NCI-H345 (cell line): ENCODE results near the gene NR1H2.

ENCODE experiments used
- DNase-seq: peaks from one replicate; lab custom pipeline; 2025; lab: John Stamatoyannopoulos, UW

Gene NR1H2

DNA sequence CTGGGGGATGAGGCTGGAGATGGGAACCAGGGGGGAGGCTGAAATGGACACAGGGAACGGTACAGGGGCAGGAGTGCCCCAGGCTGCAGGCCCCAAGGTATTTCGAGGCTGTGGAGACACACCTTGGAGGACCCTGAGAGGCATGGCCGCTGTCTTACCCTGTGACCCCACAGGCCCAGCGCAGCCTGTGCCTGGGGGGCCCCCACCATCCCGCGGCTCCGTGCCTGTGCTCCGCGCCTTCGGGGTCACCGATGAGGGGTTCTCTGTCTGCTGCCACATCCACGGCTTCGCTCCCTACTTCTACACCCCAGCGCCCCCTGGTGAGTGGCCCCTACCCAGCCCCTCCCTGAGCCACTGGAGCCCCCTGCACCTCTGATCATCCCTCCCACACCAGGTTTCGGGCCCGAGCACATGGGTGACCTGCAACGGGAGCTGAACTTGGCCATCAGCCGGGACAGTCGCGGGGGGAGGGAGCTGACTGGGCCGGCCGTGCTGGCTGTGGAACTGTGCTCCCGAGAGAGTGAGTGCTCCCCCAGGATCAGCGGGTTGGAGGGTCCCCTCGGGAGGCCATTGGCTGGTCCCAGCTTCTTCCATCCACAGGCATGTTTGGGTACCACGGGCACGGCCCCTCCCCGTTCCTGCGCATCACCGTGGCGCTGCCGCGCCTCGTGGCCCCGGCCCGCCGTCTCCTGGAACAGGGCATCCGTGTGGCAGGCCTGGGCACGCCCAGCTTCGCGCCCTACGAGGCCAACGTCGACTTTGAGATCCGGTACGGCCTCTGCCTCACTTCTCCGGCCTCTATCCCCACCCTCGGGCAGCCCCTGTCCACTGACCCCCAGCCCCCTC lies 25.6 kb downstream of the NR1H2 start:
- DNase-seq = no peak

- no peak for DNase-seq
Measured at GRCh38 chr19:50402544-50403301, 26.5 kb downstream of the NR1H2 start.

- no peak for DNase-seq
Measured at GRCh38 chr19:50406156-50406820, 30.0 kb downstream of the NR1H2 start.

DNA sequence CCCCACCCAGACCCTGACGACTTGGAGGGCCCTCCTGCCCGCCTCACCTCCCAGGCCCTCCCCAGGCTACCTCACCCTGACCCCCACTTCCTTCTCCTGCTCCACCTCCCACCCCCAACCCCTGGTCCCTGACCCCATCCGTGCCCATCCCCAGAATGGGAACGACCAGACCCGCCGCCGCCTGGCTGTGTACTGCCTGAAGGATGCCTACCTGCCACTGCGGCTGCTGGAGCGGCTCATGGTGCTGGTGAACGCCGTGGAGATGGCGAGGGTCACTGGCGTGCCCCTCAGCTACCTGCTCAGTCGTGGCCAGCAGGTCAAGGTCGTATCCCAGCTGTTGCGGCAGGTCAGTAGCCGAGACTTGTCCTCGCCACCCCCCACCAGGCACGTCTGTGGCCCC lies 30.6 kb downstream of the NR1H2 start:
- DNase-seq = no peak

- no peak for DNase-seq
Measured at GRCh38 chr19:50409347-50409746, 33.1 kb downstream of the NR1H2 start.

DNA sequence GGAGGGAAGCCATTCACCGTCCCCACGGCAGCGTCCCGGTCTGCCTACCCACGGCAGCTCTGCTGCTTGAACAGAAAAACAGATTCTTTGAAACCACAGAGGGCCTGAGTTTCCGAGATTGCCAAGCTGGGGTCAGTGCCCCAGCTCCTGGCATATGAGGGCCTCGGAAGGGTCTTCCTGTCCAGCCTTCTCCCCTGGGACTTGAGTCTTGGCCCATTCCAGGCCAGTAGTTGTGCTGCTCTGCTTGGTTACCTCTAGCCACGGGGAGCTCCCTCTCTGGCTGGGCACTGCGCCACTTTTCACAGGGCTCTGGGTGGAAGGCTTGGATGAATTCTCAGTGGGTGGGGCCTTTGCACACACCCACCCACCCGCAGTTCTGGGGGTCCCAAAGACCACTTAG lies 33.9 kb downstream of the NR1H2 start:
- no peak for DNase-seq

DNA sequence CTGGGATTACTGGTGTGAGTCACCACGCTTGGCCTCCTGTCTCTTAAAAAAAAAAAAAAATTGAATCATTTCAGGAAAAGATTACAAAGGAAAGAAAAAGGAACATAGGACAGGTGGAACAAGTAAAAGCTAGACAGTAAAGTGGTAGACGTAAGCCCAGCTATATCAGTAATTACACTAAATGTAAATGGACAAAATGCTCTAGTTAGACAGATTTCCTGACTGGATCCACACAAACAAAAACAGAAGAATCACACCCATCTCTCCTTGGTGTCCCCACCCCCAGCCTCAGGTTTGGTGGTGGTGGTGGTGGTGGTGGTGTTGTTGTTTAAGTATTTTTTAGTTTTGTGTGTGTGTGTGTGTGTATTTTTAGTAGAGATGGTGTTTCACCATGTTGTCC lies 36.2 kb downstream of the NR1H2 start:
- DNase-seq = no peak

DNA sequence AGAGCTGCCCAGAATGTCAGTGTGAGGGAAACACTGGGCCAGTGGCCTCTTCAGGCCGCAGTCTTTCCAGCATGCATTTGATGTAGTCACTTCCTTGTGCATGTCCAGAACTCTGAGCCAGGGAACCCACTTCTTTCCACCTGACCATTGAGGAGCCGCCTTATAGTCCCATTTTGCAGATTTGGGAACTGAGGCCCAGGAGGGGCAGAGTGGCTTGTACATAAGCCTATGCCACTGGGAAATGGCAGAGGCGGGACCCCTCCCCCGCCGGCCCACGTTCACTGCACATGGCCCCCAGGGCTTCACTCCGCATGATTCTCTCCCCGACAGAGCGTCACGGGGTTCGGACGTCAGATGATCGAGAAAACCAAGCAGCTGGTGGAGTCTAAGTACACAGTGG lies 36.8 kb downstream of the NR1H2 start:
- no peak for DNase-seq

- DNase-seq = no peak
Measured at GRCh38 chr19:50413531-50413930, 37.3 kb downstream of the NR1H2 start.

GRCh38 chr19:50414864-50415660 lies 38.8 kb downstream of the NR1H2 start:
- DNase-seq = no peak

GRCh38 chr19:50415661-50416033 lies 39.4 kb downstream of the NR1H2 start:
- DNase-seq = no peak

GRCh38 chr19:50416034-50416977 lies 40.0 kb downstream of the NR1H2 start:
- DNase-seq = no peak

GRCh38 chr19:50417111-50418081 lies 41.1 kb downstream of the NR1H2 start:
- DNase-seq = no peak

DNA sequence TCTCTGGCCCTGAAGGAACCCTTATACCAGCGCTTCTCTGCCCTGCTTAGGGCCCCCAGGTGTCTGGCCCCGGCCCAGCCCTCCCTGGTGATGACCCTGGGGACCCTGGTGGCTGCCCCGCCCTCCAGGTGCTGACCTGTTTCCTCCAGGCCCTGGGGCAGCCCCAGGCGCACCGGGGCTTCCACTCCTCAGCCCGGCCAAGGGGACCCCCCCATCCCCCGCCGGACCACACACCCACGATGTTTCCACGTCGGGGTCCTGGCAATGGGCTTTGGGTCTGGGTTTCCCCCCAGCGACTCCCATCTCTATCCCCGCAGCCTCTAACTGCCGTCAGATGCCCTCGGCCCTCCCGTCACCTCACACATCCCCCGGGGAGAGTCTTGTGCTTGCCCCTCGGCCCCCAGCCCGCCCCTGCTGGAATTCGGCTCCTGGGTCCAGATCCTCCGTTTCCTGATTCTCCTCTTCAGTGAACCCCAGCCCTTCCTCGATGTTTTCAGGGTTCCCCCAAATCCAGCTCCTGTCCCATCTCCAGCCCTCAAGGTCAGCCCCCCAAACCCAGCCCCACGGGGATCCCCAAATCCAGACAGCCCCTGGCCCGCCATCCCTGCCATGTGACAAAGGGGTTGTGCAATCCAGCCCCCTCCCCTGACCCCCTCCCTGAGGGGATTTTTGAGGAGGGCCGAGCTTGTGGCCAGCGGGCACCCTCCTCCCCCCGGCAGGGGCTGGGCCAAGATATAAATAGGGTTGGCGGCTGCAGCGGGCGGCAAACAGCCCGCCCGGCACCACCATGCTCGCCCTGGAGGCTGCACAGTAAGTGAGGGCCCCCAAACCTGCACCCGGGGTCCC lies 42.1 kb downstream of the NR1H2 start, which contains the start of gene SPIB:
Gene SPIB, plus strand, starts transcription at position 763 of the 846 bp plus-strand sequence. Its CDS starts 25 bp downstream, at position 788.
- no peak for DNase-seq

- no peak for DNase-seq
Measured at GRCh38 chr19:50419022-50419579, 42.8 kb downstream of the NR1H2 start.

- no peak for DNase-seq
Measured at GRCh38 chr19:50419580-50420035, 43.4 kb downstream of the NR1H2 start.

- DNase-seq = no peak
Measured at GRCh38 chr19:50420127-50420526, 43.9 kb downstream of the NR1H2 start.

GRCh38 chr19:50420808-50421207 lies 44.6 kb downstream of the NR1H2 start:
- DNase-seq = no peak
